Inflammatory macrophage treated with lipopolysaccharide for 1 hour (primary cell): ENCODE data around the gene CORIN.
"Not testable (repeated sequence)": the region's sequence is repeated elsewhere in the genome, so short reads cannot be mapped to it uniquely, and the experiment has no call there.

Source experiments
- DNase-seq, 2 donors: peaks; one replicate each; pipeline ENCODE4 v3.0.0-alpha.2; 2020 to 2022

Gene CORIN

GRCh38 chr4:47631161-47631560 is 206.7 kb downstream of the CORIN start:
- DNase-seq, result no peak

- DNase-seq, result no peak
Measured at GRCh38 chr4:47624031-47624441, 213.8 kb downstream of the CORIN start.

- no peak for DNase-seq
Measured at GRCh38 chr4:47621181-47621580, 216.7 kb downstream of the CORIN start.

GRCh38 chr4:47619691-47620090 is 218.2 kb downstream of the CORIN start:
- DNase-seq, result no peak

- DNase-seq, result no peak
Measured at GRCh38 chr4:47617607-47618006, 220.3 kb downstream of the CORIN start.

- DNase-seq, result no peak
Measured at GRCh38 chr4:47615385-47615784, 222.5 kb downstream of the CORIN start.

GRCh38 chr4:47612116-47613023 is 225.5 kb downstream of the CORIN start:
- DNase-seq, result no peak

- DNase-seq, result no peak
Measured at GRCh38 chr4:47606482-47606881, 231.4 kb downstream of the CORIN start.

GRCh38 chr4:47598896-47599295 is 239.0 kb downstream of the CORIN start:
- DNase-seq, result no peak

GRCh38 chr4:47598320-47598719 is 239.5 kb downstream of the CORIN start:
- no peak for DNase-seq

- no peak for DNase-seq
Measured at GRCh38 chr4:47597696-47598095, 240.2 kb downstream of the CORIN start.

GRCh38 chr4:47590325-47590724 is 247.5 kb downstream of the CORIN start:
- no peak for DNase-seq

GRCh38 chr4:47579235-47579634 is 258.6 kb downstream of the CORIN start:
- no peak for DNase-seq

GRCh38 chr4:47577779-47578553 is 259.9 kb downstream of the CORIN start:
- no peak for DNase-seq

- DNase-seq, result no peak
Measured at GRCh38 chr4:47572981-47573380, 264.9 kb downstream of the CORIN start.

- no peak for DNase-seq
Measured at GRCh38 chr4:47570816-47571215, 267.1 kb downstream of the CORIN start.

GRCh38 chr4:47567511-47567910 is 270.4 kb downstream of the CORIN start:
- DNase-seq, result no peak

GRCh38 chr4:47566969-47567368 is 270.9 kb downstream of the CORIN start:
- DNase-seq, result no peak

GRCh38 chr4:47566566-47566965 is 271.3 kb downstream of the CORIN start:
- no peak for DNase-seq

- DNase-seq, result no peak
Measured at GRCh38 chr4:47562297-47562696, 275.6 kb downstream of the CORIN start.

- no peak for DNase-seq
Measured at GRCh38 chr4:47561331-47561730, 276.5 kb downstream of the CORIN start.

- DNase-seq, result no peak
Measured at GRCh38 chr4:47560682-47561081, 277.2 kb downstream of the CORIN start.

- no peak for DNase-seq
Measured at GRCh38 chr4:47557255-47557654, 280.6 kb downstream of the CORIN start.

- DNase-seq, result not testable (repeated sequence)
Measured at GRCh38 chr4:47555920-47556319, 281.9 kb downstream of the CORIN start.
